Panc1 (cell line): ENCODE results near the gene KIF24. TPM values are rescaled to one million over a fixed set of nuclear protein-coding genes. Genes with fewer than 3 reads are reported as not detected.
"Not testable (repeated sequence)": the region's sequence is repeated elsewhere in the genome, so short reads cannot be mapped to it uniquely, and the experiment has no call there.

ENCODE experiments used
- ATAC-seq: fragments of 200-7000 bp; cut with Tn5 transposase; 2 replicates; pipeline ENCODE4 v1.9.1; 2020; ENCODE audit warnings: mild to moderate bottlenecking, moderate library complexity
- BruUV-seq: library from RNA; stranded (reverse); fragments of 400-500 nt; replicated peaks from 2 replicates; lab custom pipeline; 2021; lab: Mats Ljungman, UMichigan
- CTCF ChIA-PET: fragments of 300-600 bp; sonication (Branson Sonifier 250); formaldehyde crosslinking; loops from one replicate; lab custom pipeline; 2022; ENCODE audit warnings: antibody characterized with exemption; lab: Charles Lee
- POLR2A ChIA-PET: fragments of 300-600 bp; sonication (Branson Sonifier 250); formaldehyde crosslinking; loops from one replicate; lab custom pipeline; 2022; ENCODE audit warnings: antibody characterized with exemption; lab: Charles Lee
- DNase-seq: peaks from one replicate; pipeline ENCODE4 v3.0.0-alpha.2; 2010; ENCODE audit warnings: low read depth, low spot score
- H3K27ac ChIP-seq: 2 replicates; pipeline ENCODE4 v1.5.1; 2011; ENCODE audit warnings: mild to moderate bottlenecking, low read length, inconsistent platforms
- H3K27me3 ChIP-seq: fragments of 200-500 bp; sonication (Bioruptor generic); 2 replicates; pipeline ENCODE4 v1.6.0; 2014; ENCODE audit warnings: low read length, inconsistent platforms; ENCODE audit not compliant: control insufficient read depth, insufficient read depth
- H3K36me3 ChIP-seq: fragments of 200-500 bp; sonication (Bioruptor generic); 2 replicates; pipeline ENCODE4 v1.5.1; 2014; ENCODE audit warnings: inconsistent platforms, mild to moderate bottlenecking, low read length, moderate library complexity; ENCODE audit not compliant: control insufficient read depth, insufficient read depth
- H3K4me1 ChIP-seq: 2 replicates; pipeline ENCODE4 v1.5.1; 2011; ENCODE audit warnings: inconsistent platforms, mild to moderate bottlenecking, low read length, moderate library complexity; ENCODE audit not compliant: control insufficient read depth, insufficient read depth
- H3K4me3 ChIP-seq, 2 experiments: 2 replicates each; pipeline ENCODE4 v1.5.1; 2011 to 2012; ENCODE audit warnings: low read depth in 2 of 2, low read length in 2 of 2, mild to moderate bottlenecking in 2 of 2, inconsistent platforms in 1 of 2, moderate library complexity in 1 of 2
- H3K9me3 ChIP-seq: fragments of 200-500 bp; sonication (Bioruptor generic); 2 replicates; pipeline ENCODE4 v1.5.1; 2014; ENCODE audit warnings: low read depth, mild to moderate bottlenecking, inconsistent platforms, low read length, moderate library complexity; ENCODE audit not compliant: control insufficient read depth, insufficient read depth
- CTCF ChIP-seq: fragments of 450-650 bp; IDR thresholded peaks from 2 replicates; pipeline ENCODE4 v1.5.1; 2017; ENCODE audit warnings: mild to moderate bottlenecking
- POLR2AphosphoS5 ChIP-seq: IDR thresholded peaks from 2 replicates; pipeline ENCODE4 v1.6.1; 2012; ENCODE audit warnings: mild to moderate bottlenecking, low read depth, low read length, moderate library complexity
- SIN3A ChIP-seq: IDR thresholded peaks from 2 replicates; pipeline ENCODE4 v1.6.1; 2012; ENCODE audit warnings: low read depth, mild to moderate bottlenecking, low read length, moderate library complexity, borderline replicate concordance; ENCODE audit not compliant: insufficient read depth
- TCF7L2 ChIP-seq: IDR thresholded peaks from 2 replicates; pipeline ENCODE4 v1.6.1; 2011; ENCODE audit warnings: mild to moderate bottlenecking, low read depth, low read length, inconsistent platforms
- in situ Hi-C: cut with HindIII; loops from 2 replicates; pipeline ENCODE4 v1.10.0; 2016; ENCODE audit warnings: low sequenced_read_pairs, low pct_unique_long_range_greater_than_20kb
- intact Hi-C: fragments of 100-400 bp; cut with micrococcal nuclease; formaldehyde crosslinking; loops from one replicate; pipeline ENCODE4 v1.10.0; 2022; ENCODE audit not compliant: unreplicated experiment
- total RNA-seq: library from RNA; stranded (reverse); gene quantifications from one replicate; pipeline ENCODE4 v1.2.1, GENCODE V29; 2021; ENCODE audit not compliant: unreplicated experiment
- TF ChIP-seq, protein P1 (sequence below), 2 experiments: IDR thresholded peaks; 2 replicates each; pipeline ENCODE4 v1.6.1; 2011 to 2012; ENCODE audit warnings: low read depth in 2 of 2, control low read depth in 1 of 2, low read length in 1 of 2, mild to moderate bottlenecking in 1 of 2, moderate library complexity in 1 of 2; ENCODE audit not compliant: insufficient read depth in 1 of 2

The KIF24 gene
- total RNA-seq, 1 experiment from 2014 or later, result 7.2 TPM

DNA sequence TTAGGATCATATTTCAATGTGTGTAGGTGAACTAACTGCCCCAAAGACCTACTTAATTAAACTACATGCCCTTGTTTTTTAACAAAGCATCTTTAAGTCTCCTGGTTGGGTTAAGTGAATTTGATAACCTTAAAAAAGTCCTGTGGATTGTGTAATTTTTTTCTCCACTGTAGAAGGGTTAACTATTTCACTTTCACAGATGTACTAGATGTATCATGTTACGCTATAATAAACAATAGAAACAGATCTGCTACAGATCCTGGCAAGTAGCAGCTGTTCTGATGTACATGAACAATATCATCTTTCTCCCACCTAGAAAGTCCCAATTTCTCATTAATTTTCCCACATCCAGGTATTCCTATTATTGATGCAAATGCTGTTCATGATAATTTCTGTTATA is 18.9 kb downstream of the KIF24 start:
- no TSS peak for BruUV-seq
- TF ChIP-seq, protein P1, sequence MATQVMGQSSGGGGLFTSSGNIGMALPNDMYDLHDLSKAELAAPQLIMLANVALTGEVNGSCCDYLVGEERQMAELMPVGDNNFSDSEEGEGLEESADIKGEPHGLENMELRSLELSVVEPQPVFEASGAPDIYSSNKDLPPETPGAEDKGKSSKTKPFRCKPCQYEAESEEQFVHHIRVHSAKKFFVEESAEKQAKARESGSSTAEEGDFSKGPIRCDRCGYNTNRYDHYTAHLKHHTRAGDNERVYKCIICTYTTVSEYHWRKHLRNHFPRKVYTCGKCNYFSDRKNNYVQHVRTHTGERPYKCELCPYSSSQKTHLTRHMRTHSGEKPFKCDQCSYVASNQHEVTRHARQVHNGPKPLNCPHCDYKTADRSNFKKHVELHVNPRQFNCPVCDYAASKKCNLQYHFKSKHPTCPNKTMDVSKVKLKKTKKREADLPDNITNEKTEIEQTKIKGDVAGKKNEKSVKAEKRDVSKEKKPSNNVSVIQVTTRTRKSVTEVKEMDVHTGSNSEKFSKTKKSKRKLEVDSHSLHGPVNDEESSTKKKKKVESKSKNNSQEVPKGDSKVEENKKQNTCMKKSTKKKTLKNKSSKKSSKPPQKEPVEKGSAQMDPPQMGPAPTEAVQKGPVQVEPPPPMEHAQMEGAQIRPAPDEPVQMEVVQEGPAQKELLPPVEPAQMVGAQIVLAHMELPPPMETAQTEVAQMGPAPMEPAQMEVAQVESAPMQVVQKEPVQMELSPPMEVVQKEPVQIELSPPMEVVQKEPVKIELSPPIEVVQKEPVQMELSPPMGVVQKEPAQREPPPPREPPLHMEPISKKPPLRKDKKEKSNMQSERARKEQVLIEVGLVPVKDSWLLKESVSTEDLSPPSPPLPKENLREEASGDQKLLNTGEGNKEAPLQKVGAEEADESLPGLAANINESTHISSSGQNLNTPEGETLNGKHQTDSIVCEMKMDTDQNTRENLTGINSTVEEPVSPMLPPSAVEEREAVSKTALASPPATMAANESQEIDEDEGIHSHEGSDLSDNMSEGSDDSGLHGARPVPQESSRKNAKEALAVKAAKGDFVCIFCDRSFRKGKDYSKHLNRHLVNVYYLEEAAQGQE (IDR thresholded peaks at IDR 0.05; ENCODE audit: insufficient read depth in 1 of 2, low read depth in 2 of 2, low read length in 1 of 2), result no peak
- no peak for TF ChIP-seq SIN3A
- no peak for TF ChIP-seq TCF7L2
- TF ChIP-seq POLR2AphosphoS5, result no peak
- TF ChIP-seq CTCF, result no peak
- intact Hi-C loops, result no loop called here

GRCh38 chr9:34308316-34308715 is 20.8 kb downstream of the KIF24 start:
- intact Hi-C loops, BruUV-seq, ATAC-seq, H3K27me3 ChIP-seq, H3K27ac ChIP-seq, POLR2A ChIA-PET, H3K36me3 ChIP-seq, H3K4me3 ChIP-seq, DNase-seq, H3K4me1 ChIP-seq, in situ Hi-C loops, H3K9me3 ChIP-seq, CTCF ChIA-PET: not testable (repeated sequence)

More for the DNA sequence above, 18.9 kb downstream of the KIF24 start:
- Histone ChIP-seq H3K27me3 (no peaks in the 10 kb centered on the region), H3K36me3 (no peaks in the 10 kb centered on the region), H3K9me3 (no peaks in the 10 kb centered on the region), H3K27ac (no peak overlapping the region), H3K4me1 (no peaks in the 10 kb centered on the region), H3K4me3 (no peak overlapping the region)
- ChIA-PET POLR2A (no interaction called here), CTCF (no interaction called here)
- no peak for ATAC-seq
- in situ Hi-C loops, result no loop called here
- DNase-seq, result no peak

DNA sequence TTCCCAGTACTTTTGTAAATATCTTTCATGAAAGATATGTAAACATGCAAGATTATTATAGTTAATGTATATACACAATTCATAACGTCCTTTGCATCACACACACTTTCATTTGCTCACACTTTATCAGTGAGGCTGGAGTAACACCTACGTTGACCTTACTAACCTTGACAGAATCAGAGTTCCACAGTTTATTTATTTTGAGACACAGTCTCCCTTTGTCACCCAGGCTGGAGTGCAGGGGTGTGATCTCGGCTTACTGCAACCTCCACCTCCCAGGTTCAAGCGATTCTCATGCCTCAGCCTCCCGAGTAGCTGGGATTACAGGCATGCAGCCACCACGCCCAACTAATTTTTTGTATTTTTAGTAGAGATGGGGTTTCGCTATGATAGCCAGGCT is 28.0 kb downstream of the KIF24 start:
- CTCF ChIA-PET, ATAC-seq, BruUV-seq: not testable (repeated sequence)

More for the DNA sequence above, 28.0 kb downstream of the KIF24 start:
- intact Hi-C loops, H3K27ac ChIP-seq, H3K36me3 ChIP-seq, H3K27me3 ChIP-seq, in situ Hi-C loops, DNase-seq, H3K9me3 ChIP-seq, H3K4me3 ChIP-seq, H3K4me1 ChIP-seq, POLR2A ChIA-PET: not testable (repeated sequence)
